H1 (cell line): ENCODE data around the gene RNASE2.

Experiments used
- ATF3 ChIP-seq: IDR thresholded peaks from 2 replicates; pipeline ENCODE4 v1.6.1; 2011; ENCODE audit warnings: low read depth, mild to moderate bottlenecking, low read length; ENCODE audit not compliant: insufficient read depth
- CHD2 ChIP-seq: IDR thresholded peaks from 2 replicates; pipeline ENCODE4 v1.6.1; 2012; ENCODE audit warnings: low read length, improper control_type of control experiment
- CREB1 ChIP-seq: IDR thresholded peaks from 2 replicates; pipeline ENCODE4 v1.6.1; 2012; ENCODE audit warnings: inconsistent platforms
- CTCF ChIP-seq, 3 experiments: IDR thresholded peaks; 1 replicate in 2 of 3; 2 replicates in 1 of 3; pipeline versions ENCODE4 v1.5.1 to v1.6.1; 2011; ENCODE audit warnings: low read length in 3 of 3, mild to moderate bottlenecking in 3 of 3, inconsistent platforms in 2 of 3, low read depth in 1 of 3, moderate library complexity in 1 of 3; ENCODE audit not compliant: insufficient read depth in 1 of 3; ENCODE audit errors: control extremely low read depth in 1 of 3
- MAX ChIP-seq: IDR thresholded peaks from 2 replicates; pipeline ENCODE4 v1.6.1; 2012; ENCODE audit warnings: inconsistent platforms
- POLR2A ChIP-seq, 2 experiments: IDR thresholded peaks; 1 replicate in 1 of 2; 2 replicates in 1 of 2; pipeline ENCODE4 v1.6.1; 2011; ENCODE audit warnings: low read depth in 2 of 2, low read length in 2 of 2, mild to moderate bottlenecking in 2 of 2; ENCODE audit errors: control extremely low read depth in 1 of 2
- SRF ChIP-seq: IDR thresholded peaks from 2 replicates; pipeline ENCODE4 v1.6.1; 2011; ENCODE audit warnings: mild to moderate bottlenecking, low read depth, low read length, moderate library complexity
- TAF1 ChIP-seq: IDR thresholded peaks from 2 replicates; pipeline ENCODE4 v1.6.1; 2011; ENCODE audit warnings: mild to moderate bottlenecking, low read depth, low read length
- TAF7 ChIP-seq: optimal IDR thresholded peaks from 2 replicates; pipeline ENCODE3; 2011; ENCODE audit warnings: low read depth, mild to moderate bottlenecking, inconsistent platforms, low read length, moderate library complexity, borderline replicate concordance
- TEAD4 ChIP-seq: IDR thresholded peaks from 2 replicates; pipeline ENCODE4 v1.6.1; 2012; ENCODE audit warnings: low read depth, low read length, inconsistent platforms, mixed read lengths
- YY1 ChIP-seq: IDR thresholded peaks from 2 replicates; pipeline ENCODE4 v1.6.1; 2011; ENCODE audit warnings: low read depth, mild to moderate bottlenecking, low read length

- TF ChIP-seq CTCF (IDR thresholded peaks at IDR 0.05; ENCODE audit: control extremely low read depth in 1 of 3, insufficient read depth in 1 of 3, low read depth in 1 of 3, low read length in 3 of 3) (no peak), TAF1 (no peak), MAX (no peak), ATF3 (no peak), CHD2 (no peak), TAF7 (no peak), SRF (no peak), POLR2A (IDR thresholded peaks at IDR 0.05; ENCODE audit: control extremely low read depth in 1 of 2, low read depth in 2 of 2, low read length in 2 of 2) (no peak), YY1 (no peak), TEAD4 (no peak), CREB1 (no peak)
These were observed 49.6 kb upstream of the RNASE2 start for GRCh38 chr14:20905676-20906075.
